GM18517 (cell line): ENCODE results near the gene ENOPH1.
A peak's percentile ranks its signal among the peaks of the same experiment; 100 is the strongest.
"Not testable (repeated sequence)": the region's sequence is repeated elsewhere in the genome, so short reads cannot be mapped to it uniquely, and the experiment has no call there.

Experiments used
- ATAC-seq: cut with Tn5 transposase; IDR thresholded peaks from one replicate; pipeline ENCODE4 v1.9.1; 2021; ENCODE audit warnings: mild to moderate bottlenecking, moderate library complexity; ENCODE audit not compliant: unreplicated experiment

Gene ENOPH1

DNA sequence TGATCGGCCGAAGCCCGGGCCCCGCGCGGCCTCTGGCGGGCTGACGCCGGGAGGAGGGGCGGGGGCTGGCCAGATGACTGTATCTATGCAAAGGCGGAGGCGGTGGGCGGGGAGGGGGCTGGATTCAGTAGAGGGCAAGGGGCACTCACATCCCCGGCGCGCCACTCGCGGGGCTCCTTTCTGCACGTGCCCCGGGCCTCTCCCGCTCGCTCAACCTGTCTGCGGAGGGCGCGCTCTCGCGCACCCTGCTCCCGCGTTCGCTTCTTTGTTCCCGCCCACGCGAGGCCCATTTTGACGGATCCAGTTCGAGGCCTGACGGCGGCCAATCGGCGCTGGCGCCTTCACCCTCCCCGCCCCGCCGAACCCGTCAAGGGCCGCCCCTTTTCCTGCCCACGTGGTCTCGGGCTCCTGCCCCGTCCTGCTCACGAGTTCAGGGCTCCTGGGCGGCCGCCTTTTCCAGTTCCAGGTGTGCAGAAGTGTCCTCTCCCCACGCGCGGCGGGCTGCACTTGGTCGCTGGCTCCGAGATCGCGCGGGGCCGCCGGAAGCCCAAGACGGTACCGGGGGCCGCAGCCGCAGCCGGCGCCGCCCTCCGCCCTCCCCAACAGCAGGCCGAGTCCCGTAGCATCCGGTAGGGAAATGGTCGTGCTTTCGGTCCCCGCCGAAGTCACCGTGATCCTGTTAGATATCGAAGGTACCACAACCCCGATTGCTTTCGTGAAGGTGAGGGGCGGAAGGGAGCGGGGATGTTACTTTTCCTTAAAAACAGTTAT, at the start of gene ENOPH1, which contains the start of gene HNRNPDL:
Gene ENOPH1, plus strand, starts transcription at position 398 of the 771 bp plus-strand sequence. Its CDS starts 240 bp downstream, at position 638.
Gene HNRNPDL, minus strand, starts transcription at position 270 of the 771 bp plus-strand sequence. CDS start 772 bp downstream, outside the sequence.
- peak; percentile 79 for ATAC-seq

DNA sequence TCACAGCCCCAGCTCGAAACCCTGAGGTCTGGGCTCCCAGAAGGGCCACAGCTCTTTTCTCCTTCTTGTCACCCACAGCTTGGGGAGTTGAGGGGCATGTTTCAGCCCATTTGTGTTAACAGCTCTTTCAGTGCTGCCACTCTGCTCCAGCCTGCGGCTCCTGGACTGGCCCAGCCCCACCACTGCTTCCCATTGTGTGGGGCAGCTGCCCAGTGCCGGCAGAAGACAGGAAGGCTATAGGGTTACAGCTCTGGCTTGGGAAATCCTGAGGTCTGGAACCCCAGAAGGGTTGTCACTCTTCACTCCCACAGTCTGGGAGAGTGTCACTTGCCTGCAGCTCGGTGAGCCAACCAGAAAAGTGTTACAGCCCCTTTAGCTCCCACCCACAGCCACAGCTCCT, 49.6 kb upstream of the ENOPH1 start:
- ATAC-seq: no peak

- no peak for ATAC-seq
Measured at GRCh38 chr4:82381235-82381634, 49.2 kb upstream of the ENOPH1 start.

DNA sequence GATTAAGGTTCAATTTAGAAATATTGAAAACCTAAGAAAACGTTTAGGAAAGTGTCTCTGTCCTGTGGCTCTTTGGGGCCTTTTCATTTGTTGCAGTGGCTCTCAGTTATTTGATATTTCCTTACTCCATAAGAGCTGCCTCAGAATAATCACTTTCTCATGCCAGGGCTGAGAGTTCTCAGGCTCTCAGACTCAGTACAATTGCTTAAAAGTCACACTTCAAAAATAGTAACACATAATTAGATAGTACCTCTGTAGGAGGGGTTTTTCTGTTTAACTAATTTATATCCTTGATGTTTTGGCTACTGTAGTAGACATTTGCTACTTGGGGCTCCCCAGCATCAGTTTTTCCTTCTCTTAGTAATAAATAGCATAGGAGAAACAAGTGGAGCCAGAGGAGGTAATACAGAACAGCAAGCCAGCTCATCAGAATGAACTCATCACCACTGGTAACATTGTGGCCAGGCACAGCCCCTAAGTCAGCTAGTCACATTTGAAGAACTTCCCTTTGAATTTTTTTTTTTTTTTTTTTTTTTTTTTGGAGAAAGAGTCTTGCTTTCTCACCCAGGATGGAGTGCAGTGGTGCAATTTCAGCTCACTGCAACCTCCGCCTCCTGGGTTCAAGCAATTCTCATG, 48.6 kb upstream of the ENOPH1 start:
- no peak for ATAC-seq

- no peak for ATAC-seq
Measured at GRCh38 chr4:82382751-82383150, 47.6 kb upstream of the ENOPH1 start.

DNA sequence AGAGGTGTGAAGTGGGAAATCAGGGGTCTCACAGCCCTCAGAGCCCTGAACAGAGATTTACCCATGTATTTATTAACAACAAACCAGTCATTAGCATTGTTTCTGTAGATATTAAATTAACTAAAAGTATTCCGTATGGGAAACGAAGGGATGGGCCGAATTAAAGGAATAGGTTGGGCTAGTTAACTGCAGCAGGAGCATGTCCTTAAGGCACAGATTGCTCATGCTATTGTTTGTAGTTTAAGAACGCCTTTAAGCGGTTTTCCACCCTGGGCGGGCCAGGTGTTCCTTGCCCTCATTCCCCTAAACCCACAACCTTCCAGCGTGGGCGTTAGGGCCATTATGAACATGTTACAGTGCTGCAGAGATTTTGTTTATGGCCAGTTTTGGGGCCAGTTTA, 44.1 kb upstream of the ENOPH1 start:
- ATAC-seq: not testable (repeated sequence)

DNA sequence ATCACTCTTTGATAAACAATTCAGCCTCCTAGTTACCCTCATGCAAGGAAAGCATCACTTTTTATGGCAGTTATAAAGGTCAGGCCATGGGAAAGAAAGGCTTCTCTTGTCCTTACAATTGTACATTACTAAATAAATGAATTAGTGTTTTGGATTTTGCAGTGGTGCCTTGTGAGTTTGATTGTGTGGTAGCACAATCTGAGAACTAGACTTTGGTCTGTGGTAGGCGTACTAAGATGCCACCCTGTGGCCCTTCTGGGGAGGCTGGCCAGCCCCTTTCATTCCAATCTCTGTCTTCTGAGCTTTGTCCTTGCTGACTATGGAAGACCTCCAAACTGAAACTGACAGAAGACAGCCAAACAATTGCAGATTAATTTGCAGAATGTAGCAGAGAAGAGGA, 42.0 kb upstream of the ENOPH1 start:
- no peak for ATAC-seq

- ATAC-seq: not testable (repeated sequence)
Measured at GRCh38 chr4:82390061-82390460, 40.3 kb upstream of the ENOPH1 start.

DNA sequence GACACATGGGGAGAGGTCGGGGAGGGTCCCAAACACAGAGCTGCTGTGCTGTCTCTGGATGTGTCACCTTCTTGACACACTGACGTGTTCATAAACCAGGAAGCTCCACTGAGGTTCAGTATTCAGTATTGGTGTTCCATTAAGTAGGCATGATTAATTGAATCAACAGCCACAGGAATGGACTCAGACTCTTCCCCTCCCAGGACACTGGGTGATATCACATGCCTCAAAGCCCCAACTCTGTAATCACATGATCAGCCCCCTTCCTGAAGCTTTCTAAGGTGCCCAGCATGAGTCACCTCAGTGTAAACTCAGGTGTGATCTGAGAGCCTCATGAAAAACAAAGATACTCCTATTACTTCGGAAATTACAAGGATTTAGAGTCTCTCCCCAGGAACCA, 35.5 kb upstream of the ENOPH1 start:
- ATAC-seq: no peak

DNA sequence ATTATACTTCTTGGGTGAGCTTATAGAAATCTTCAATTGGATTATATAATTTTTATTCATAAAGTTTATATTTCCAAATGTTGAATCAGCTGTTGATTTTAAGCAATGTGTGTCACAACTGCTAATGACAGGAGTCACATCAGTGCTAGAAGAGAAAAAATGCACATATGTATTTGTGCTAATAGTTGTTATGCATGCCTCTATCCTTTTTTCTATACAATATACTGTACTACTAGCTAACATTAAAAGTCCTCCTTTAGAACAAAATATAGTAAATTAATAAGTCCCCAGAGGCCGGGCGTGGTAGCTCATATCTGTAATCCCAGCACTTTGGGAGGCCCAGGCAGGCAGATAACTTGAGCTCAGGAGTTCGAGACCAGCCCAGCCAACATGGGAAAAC, 32.9 kb upstream of the ENOPH1 start:
- ATAC-seq: no peak

GRCh38 chr4:82398263-82398662, 32.1 kb upstream of the ENOPH1 start:
- ATAC-seq: no peak

DNA sequence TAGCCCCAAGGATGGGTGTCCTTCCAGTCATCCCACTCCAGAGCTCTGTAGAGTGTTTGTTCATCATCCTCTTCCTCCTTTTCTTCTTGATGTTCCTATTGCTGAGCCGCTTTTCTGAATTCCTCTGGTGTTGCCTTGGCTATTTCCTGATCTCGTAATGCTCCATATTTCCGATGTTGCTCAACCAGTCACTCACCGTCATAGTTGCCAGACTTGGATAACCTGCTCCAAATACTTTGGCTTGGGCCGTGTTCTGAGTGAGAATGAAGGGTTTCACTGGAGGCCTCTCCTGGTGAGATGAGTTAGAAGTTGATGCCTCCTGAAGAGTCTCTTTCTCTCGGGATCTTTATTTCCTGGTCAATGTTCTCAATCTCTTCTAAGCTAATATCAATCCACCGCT, 28.8 kb upstream of the ENOPH1 start:
- ATAC-seq: no peak

- no peak for ATAC-seq
Measured at GRCh38 chr4:82402196-82402775, 28.1 kb upstream of the ENOPH1 start.

GRCh38 chr4:82403725-82404124, 26.7 kb upstream of the ENOPH1 start:
- ATAC-seq: no peak

DNA sequence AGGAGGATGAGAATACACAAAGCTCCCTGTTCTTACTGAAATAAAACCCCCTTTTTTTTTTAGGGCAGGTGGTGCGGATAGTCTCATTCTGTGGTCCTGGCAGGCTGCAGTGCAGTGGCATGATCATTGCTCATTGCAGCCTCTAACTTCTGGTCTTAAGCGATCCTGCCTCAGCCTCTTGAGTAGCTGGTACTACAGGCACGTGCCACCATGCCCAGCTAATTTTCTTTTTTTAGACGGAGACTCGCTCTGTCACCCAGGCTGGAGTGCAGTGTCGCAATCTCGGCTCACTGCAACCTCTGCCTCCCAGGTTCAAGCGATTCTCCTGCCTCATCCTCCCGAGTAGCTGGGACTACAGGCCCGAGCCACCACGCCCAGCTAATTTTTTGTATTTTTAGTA, 15.3 kb upstream of the ENOPH1 start:
- not testable (repeated sequence) for ATAC-seq

DNA sequence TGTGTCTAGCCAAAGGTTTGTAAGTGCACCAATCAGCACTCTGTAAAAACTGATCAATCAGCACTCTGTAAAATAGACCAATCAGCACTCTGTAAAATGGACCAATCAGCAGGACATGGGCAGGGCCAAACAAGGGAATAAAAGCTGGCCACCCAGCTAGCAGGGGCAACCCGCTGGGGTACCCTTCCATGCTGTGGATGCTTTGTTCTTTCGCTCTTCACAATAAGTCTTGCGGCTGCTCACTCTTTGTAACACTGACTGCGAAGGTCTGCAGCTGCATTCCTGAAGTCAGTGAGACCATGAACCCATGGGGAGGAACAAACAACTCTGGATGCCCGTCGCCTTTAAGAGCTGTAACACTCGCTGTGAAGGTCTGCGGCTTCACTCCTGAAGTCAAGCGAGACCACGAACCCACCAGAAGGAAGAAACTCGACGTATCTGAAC, 14.4 kb upstream of the ENOPH1 start:
- ATAC-seq: no peak

DNA sequence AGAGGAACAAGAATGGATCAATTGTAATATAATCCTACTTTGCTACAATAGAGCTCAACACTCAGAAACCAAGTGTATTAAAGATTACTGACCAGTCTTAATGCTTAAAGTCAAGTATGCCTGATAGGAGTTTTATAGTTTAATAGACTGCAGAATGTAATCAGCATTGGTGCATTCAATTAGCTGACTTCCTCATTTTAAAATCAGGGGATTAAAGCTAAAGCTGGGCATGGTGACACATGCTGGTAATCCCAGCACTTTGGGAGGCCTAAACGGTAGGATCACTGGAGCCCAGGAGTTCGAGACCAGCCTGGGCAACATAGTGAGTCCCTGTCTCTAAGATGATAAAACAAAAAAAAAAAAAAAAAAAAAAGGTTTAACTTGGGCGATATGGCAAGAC, 10.9 kb upstream of the ENOPH1 start:
- no peak for ATAC-seq

- no peak for ATAC-seq
Measured at GRCh38 chr4:82421796-82422560, 8.4 kb upstream of the ENOPH1 start.

- ATAC-seq: no peak
Measured at GRCh38 chr4:82422616-82423015, 7.8 kb upstream of the ENOPH1 start.

DNA sequence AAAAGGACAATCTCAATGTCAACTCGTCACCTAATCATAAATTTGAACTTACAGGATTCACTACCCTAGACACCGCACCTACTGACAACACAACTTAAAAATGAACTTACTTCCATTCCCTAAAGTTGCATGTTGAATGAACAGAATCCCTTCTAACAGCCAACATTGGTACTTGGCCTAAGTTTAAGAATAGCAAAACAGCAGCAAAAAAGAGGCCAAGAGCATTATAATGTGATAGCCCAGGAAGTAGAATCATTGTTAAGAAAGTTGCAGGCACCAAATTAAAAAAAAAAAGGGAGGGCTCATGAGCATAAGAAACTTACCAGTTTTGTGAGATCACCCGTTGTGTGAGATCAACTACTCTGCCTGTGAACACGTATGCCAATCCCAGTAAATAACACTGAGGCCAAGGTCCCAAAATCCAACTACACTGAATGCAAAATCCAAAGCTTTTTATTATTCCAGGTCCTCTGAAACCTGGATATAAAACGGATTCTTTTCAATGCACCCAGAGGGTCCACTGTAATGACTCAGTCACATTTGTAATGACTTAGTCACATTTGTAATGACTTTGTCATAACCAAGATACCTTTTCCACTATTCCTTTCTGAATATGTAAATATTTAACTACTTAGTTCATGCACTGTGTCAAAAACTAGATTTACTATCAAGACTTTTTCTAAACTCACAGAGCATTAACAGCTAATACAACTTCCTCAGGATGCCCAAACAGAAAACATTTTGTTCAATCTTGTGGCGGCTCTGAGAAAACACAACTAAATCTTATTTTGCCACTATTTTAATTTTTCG, 6.9 kb upstream of the ENOPH1 start:
- ATAC-seq: no peak
